HepG2 (cell line): ENCODE measurements around the gene GPS1. TPM values are rescaled to one million over a fixed set of nuclear protein-coding genes. Genes with fewer than 3 reads are reported as not detected.

Source experiments
- AGO2 ChIP-seq: fragments of 200-400 bp; formaldehyde crosslinking; optimal IDR thresholded peaks from 2 replicates; pipeline ENCODE3; 2017; ENCODE audit warnings: mild to moderate bottlenecking, low read depth, low read length, moderate library complexity
- CSRNP2 ChIP-seq: sonication (generic); formaldehyde crosslinking; conservative IDR thresholded peaks from 2 replicates; pipeline ENCODE4 v1.8.0; 2022; ENCODE audit warnings: low read depth, missing genetic modification reagents
- ETS1 ChIP-seq: sonication (generic); formaldehyde crosslinking; IDR thresholded peaks from 2 replicates; pipeline ENCODE4 v1.4.0; 2020; ENCODE audit warnings: missing genetic modification reagents
- GATA4 ChIP-seq: sonication (generic); IDR thresholded peaks from 2 replicates; pipeline ENCODE4 v1.6.1; 2016; ENCODE audit warnings: antibody characterized with exemption, low read depth, borderline replicate concordance
- IKZF1 ChIP-seq: fragments of 450-650 bp; IDR thresholded peaks from 2 replicates; pipeline ENCODE4 v1.7.1; 2016
- KIAA2018 ChIP-seq: sonication (generic); formaldehyde crosslinking; IDR thresholded peaks from 2 replicates; pipeline ENCODE4 v1.5.0; 2020; ENCODE audit warnings: mild to moderate bottlenecking, missing genetic modification reagents, borderline replicate concordance
- REXO4 ChIP-seq: sonication (generic); formaldehyde crosslinking; IDR thresholded peaks from 2 replicates; pipeline ENCODE4 v1.8.0; 2022; ENCODE audit warnings: missing genetic modification reagents, mild to moderate bottlenecking, borderline replicate concordance
- ZBTB37 ChIP-seq: sonication (generic); formaldehyde crosslinking; IDR thresholded peaks from 2 replicates; pipeline ENCODE4 v1.4.0; 2020; ENCODE audit warnings: mild to moderate bottlenecking, missing genetic modification reagents
- ZBTB46 ChIP-seq: sonication (generic); formaldehyde crosslinking; IDR thresholded peaks from 2 replicates; pipeline ENCODE4 v1.4.0; 2020; ENCODE audit warnings: mild to moderate bottlenecking, missing genetic modification reagents, borderline replicate concordance
- ZNF709 ChIP-seq: sonication (generic); formaldehyde crosslinking; IDR thresholded peaks from 2 replicates; pipeline ENCODE4 v1.5.0; 2020; ENCODE audit warnings: mild to moderate bottlenecking, missing genetic modification reagents
- ZUFSP ChIP-seq: sonication (generic); formaldehyde crosslinking; IDR thresholded peaks from 2 replicates; pipeline ENCODE4 v1.9.0; 2021; ENCODE audit warnings: missing genetic modification reagents, mild to moderate bottlenecking, borderline replicate concordance
- polyA plus RNA-seq, 8 experiments: library from polyadenylated mRNA; depleted of rRNA in 3 of 8; stranded (reverse) in 7 of 8; unstranded in 1 of 8; fragments of >200 nt; fragmentation: Illumina TruSeq in 4 of 8; extraction: Trizol in 4 of 8; gene quantifications; 2 replicates each; pipeline versions ENCODE4 v1.2.1 to v1.2.3, GENCODE V29; 2011 to 2016; ENCODE audit warnings: low read depth in 4 of 8, missing spikeins in 1 of 8, mixed read lengths in 1 of 8; ENCODE audit not compliant: insufficient read depth in 1 of 8
- total RNA-seq, 5 experiments: library from RNA; depleted of rRNA; stranded (reverse); fragments of >200 nt; fragmentation: Illumina TruSeq; extraction: Trizol; gene quantifications; 2 replicates each; pipeline ENCODE4 v1.2.3, GENCODE V29; 2016; ENCODE audit warnings: low read depth in 1 of 5

GPS1 gene
- total and polyA plus RNA-seq, 2 of the 13 experiments (the other 11 are each of a cell fraction or from before 2014, with no cell fraction given): 124 to 128 TPM

- no peak for TF ChIP-seq KIAA2018
- no peak for TF ChIP-seq ZUFSP
- TF ChIP-seq CSRNP2: 0 out of 2 replicates have a peak, but pooled peaks have one; percentile 48
- TF ChIP-seq ZBTB46 (CRISPR knock-in tag): peak; percentile 52; the same call in 1 of the 2 replicates
- peak; percentile 93 for TF ChIP-seq AGO2
- TF ChIP-seq ETS1 (CRISPR knock-in tag): no peak
- no peak; the same call in 1 of the 2 replicates for TF ChIP-seq ZNF709 (CRISPR knock-in tag)
- TF ChIP-seq ZBTB37: no peak
- no peak for TF ChIP-seq GATA4
- TF ChIP-seq IKZF1: no peak
- no peak for TF ChIP-seq REXO4 (CRISPR knock-in tag)
These were observed 45.7 kb downstream of the GPS1 start (continued) for GRCh38 chr17:82097184-82097918.
